NK-92 (cell line): Measurements from ENCODE around the gene AMIGO1.

Experiments
- DNase-seq: peaks from one replicate; lab custom pipeline; 2025; ENCODE audit not compliant: unreplicated experiment; lab: John Stamatoyannopoulos, UW

AMIGO1 gene

GRCh38 chr1:109504974-109505373 lies 4.6 kb downstream of the AMIGO1 start:
- DNase-seq = no peak

DNA sequence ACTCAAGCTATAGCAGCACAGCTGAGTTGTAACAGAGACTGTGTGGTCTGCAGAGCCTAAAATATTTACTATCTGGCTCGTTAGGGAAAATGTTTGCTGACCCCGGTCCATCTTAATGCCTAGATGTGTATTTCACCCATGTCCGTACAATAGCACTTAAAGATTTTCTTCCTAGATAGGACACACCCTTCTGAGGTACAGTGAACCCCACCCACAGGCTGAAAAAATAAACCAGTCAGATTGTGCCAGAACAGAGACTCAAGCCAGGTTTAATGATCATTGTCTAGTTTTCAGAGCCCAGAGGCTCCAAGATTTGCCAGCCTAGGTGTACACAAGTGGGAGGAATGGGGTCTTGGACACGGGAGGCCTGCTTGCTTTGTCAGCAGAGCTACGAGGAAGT lies 5.6 kb downstream of the AMIGO1 start:
- DNase-seq = no peak

GRCh38 chr1:109502364-109502851 lies 7.1 kb downstream of the AMIGO1 start:
- no peak for DNase-seq

GRCh38 chr1:109501644-109502363 lies 7.7 kb downstream of the AMIGO1 start:
- DNase-seq = no peak

- no peak for DNase-seq
Measured at GRCh38 chr1:109500941-109501381, 8.6 kb downstream of the AMIGO1 start.

- no peak for DNase-seq
Measured at GRCh38 chr1:109499661-109500536, 9.6 kb downstream of the AMIGO1 start.

GRCh38 chr1:109499081-109499480 lies 10.4 kb downstream of the AMIGO1 start:
- DNase-seq = no peak

GRCh38 chr1:109498161-109498801 lies 11.2 kb downstream of the AMIGO1 start:
- no peak for DNase-seq

GRCh38 chr1:109497449-109498160 lies 11.9 kb downstream of the AMIGO1 start:
- DNase-seq = no peak

DNA sequence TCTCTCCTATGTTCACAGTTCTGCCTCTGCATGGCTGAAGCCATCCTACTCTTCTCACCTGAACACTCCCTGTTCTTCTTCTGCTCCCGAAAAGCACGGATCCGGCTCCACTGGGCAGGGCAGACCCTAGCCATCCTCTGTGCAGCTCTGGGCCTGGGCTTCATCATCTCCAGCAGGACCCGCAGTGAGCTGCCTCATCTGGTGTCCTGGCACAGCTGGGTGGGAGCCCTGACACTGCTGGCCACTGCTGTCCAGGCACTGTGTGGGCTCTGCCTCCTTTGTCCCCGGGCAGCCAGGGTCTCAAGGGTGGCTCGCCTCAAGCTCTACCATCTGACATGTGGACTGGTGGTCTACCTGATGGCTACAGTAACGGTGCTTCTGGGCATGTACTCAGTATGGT lies 13.8 kb downstream of the AMIGO1 start:
- no peak for DNase-seq

GRCh38 chr1:109493805-109494539 lies 15.6 kb downstream of the AMIGO1 start, which contains the start of gene CYB561D1:
CYB561D1 (plus strand) TSS chr1:109494094; CDS start chr1:109494140, 46 bp downstream.
- peak; percentile 23 for DNase-seq

DNA sequence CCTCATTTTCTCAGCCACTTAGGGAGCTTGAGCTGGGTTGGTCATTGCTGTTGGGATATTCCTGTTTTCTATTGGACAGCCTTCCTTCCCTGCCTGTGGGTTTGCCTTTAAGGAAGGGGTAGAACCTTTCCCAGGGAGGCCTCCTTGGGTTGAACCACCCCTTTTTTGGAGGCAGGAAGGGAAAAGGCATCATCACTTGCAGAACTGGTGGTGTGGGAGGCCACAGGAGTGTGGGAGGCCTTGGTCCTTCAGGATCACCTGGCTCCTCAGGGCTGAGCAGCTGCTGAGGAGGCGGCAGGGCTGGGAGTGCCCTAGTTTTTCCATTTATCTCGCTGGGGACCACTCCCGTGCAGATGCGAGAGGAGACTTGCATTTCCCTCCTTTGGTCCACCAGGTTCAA lies 16.3 kb downstream of the AMIGO1 start:
- no peak for DNase-seq

DNA sequence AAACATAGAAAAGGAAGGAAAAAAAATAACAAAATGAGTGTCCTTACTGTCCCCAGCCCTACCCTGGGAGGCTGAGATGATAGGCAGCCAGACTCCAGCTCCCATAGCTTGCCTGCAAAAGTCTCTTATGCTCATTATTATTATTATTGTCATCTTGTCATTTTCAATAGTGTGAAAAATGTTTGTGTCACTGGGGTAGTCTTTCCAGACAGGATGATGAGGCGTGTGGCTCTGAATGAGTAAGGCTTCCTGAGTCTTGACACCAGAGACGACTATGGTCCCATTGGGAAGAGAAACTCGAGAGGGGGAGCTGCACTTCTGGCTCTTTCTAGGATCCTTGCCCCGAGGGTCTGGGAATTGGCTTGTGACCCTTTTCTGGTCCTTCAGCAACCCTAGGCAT lies 16.7 kb downstream of the AMIGO1 start:
- no peak for DNase-seq

GRCh38 chr1:109491372-109491771 lies 18.2 kb downstream of the AMIGO1 start:
- no peak for DNase-seq

DNA sequence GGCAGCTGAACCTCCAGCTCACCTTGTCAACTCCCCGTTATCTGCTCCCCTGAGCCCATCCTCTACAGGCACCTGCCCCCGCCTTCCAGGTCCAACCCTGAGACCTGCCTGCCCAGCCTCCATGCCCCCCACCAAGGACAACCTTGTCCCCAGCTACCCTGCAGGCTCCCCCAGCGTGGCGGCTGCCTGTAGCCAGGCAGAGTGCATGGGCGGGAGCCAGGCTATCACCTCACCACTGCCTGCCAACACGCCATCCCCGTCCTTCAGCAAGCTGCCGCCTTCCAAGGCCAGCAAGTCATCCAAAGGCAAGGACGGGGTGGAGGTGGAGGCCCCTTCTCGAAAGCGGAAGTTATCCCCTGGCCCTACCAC lies 18.6 kb downstream of the AMIGO1 start:
- DNase-seq = no peak

- DNase-seq = no peak
Measured at GRCh38 chr1:109490029-109490933, 19.2 kb downstream of the AMIGO1 start.

- no peak for DNase-seq
Measured at GRCh38 chr1:109488696-109489095, 20.8 kb downstream of the AMIGO1 start.

DNA sequence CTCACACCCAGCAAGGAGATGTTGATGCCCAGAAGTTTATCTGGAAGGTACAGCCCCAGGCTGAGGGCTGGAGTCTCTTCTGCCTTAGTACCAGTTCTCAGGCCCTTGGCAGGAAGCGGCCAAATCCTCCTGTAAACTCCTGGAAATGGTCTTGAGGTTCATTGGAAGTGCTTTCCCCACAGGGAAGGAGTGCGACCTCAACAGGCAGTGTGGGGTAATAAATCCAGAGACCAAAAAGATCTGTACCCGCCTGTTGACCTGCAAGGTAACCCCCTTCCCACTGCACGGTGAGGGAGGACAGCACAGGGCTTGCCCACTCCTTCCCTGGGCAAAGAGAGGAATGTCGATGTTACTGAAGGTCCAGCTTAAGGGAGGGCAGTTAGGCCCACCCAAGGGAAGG lies 21.3 kb downstream of the AMIGO1 start:
- no peak for DNase-seq

DNA sequence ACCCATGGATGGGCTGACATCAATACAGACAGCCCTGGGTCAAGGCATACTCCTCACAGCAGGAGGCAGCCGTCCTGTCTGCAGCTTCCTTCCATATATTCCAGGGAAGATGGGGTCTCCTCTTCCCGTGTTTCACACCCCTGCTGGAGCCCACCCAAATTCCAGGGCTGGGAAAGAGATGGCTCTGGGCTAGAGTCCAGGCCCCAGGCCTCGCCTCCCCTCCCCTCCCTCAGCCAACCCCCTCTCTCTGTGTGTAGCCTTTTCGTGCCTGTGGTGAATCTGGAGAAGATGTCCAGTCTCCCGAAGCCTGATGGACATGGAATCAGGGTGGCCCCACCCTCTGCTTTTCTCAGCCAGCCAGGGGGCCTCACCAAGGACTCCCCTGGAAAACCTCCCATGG lies 22.3 kb downstream of the AMIGO1 start:
- DNase-seq = no peak
